Testis (tissue), 3 donors: ENCODE results near the gene TMEM253. TPM values are rescaled to one million over a fixed set of nuclear protein-coding genes. Genes with fewer than 3 reads are reported as not detected.

ENCODE experiments used
- DNase-seq: peaks from one replicate; pipeline ENCODE4 v3.0.0-alpha.2; 2019
- H3K27ac ChIP-seq, 2 donors: fragments of 200-600 bp; sonication (generic); one replicate each; pipeline ENCODE4 v1.5.1; 2019
- H3K27me3 ChIP-seq: fragments of 200-600 bp; sonication (generic); one replicate; pipeline ENCODE4 v1.5.1; 2019
- H3K36me3 ChIP-seq: fragments of 200-600 bp; sonication (generic); one replicate; pipeline ENCODE4 v1.5.1; 2017; ENCODE audit warnings: low read depth; ENCODE audit errors: missing control alignments
- H3K4me1 ChIP-seq: fragments of 200-600 bp; sonication (generic); one replicate; pipeline ENCODE4 v1.5.1; 2019
- H3K4me3 ChIP-seq, 2 donors: fragments of 200-600 bp; sonication (generic); one replicate each; pipeline ENCODE4 v1.5.1; 2017 to 2019
- H3K9me3 ChIP-seq: fragments of 200-600 bp; sonication (generic); one replicate; pipeline ENCODE4 v1.5.1; 2017
- POLR2A ChIP-seq: fragments of 450-650 bp; IDR thresholded peaks from one replicate; pipeline ENCODE4 v1.6.1; 2017; ENCODE audit warnings: antibody characterized with exemption, mild to moderate bottlenecking, moderate library complexity
- WGBS, 2 donors: methylation state at CpG; one replicate each; pipeline ENCODE4 v1.1.5; 2018; 5-methylcytosine and 5-hydroxymethylcytosine counted together
- intact Hi-C: fragments of 100-400 bp; cut with DNase I; formaldehyde crosslinking; loops from one replicate; pipeline ENCODE4 v1.15.1; 2023; ENCODE audit warnings: low total_unique reads
- polyA plus RNA-seq: library from polyadenylated mRNA; stranded (reverse); fragments of 350-450 nt; fragmentation: Illumina TruSeq; extraction: RNeasy Lipid Tissue Mini Kit (QIAGEN cat#74804); gene quantifications from one replicate; pipeline ENCODE4 v1.2.3, GENCODE V29; 2014; ENCODE audit warnings: low read depth, low replicate concordance; ENCODE audit not compliant: insufficient read depth
- total RNA-seq, 2 donors: library from RNA; depleted of rRNA; stranded (reverse); fragments of >200 nt; gene quantifications; one replicate each; pipeline ENCODE4 v1.2.3, GENCODE V29; 2016
- TF ChIP-seq, protein P1 (sequence below), 3 experiments: fragments of 450-650 bp in 2 of 3; fragments of 200-600 bp in 1 of 3; sonication (generic) in 1 of 3; IDR thresholded peaks; one replicate each; pipeline ENCODE4 v1.5.1; 2016 to 2019; ENCODE audit warnings: antibody characterized with exemption in 3 of 3, mild to moderate bottlenecking in 2 of 3, moderate library complexity in 1 of 3

TMEM253 gene
- total and polyA plus RNA-seq, 3 donors from 2014 or later, result 0.50 to 0.65 TPM; not detected in 1

DNA sequence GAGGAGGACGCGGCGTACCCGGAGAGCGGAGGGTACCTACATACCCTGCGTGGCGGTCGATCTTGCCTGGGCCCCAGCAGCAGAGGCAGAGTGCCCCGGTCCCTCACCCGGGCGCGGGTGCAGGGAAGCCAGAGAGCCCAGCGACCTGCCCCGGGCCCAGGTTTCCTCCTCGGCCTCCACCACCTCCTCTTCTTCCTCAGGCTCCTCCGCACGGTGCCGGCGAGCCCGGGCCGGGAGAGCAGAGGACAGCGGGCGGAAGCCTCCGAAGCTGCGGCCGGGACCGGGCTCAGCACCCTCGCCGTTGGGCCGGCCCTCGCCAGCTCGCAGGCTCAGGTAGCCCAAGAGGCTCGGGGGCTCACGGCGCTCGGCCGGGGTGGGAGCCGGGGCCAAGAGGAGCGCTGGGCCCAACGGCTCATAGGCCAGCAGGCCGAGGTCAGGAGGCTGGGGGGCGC, 9.0 kb upstream of the TMEM253 start:
- H3K36me3 ChIP-seq, result no peaks in the 10 kb centered on the region
- H3K9me3 ChIP-seq, result no peaks in the 10 kb centered on the region
- intact Hi-C loops, result loop anchor here (10.0 kb wide), 1 partner anchor 77 kb away; no protein-coding TSS in a partner anchor
- peak overlapping the region; percentile 20 to 29 for H3K4me3 ChIP-seq
- peaks cover 12% of the 10 kb centered on the region for H3K4me1 ChIP-seq
- DNase-seq, result no peak
- TF ChIP-seq POLR2A, result no peak
- TF ChIP-seq, protein P1, sequence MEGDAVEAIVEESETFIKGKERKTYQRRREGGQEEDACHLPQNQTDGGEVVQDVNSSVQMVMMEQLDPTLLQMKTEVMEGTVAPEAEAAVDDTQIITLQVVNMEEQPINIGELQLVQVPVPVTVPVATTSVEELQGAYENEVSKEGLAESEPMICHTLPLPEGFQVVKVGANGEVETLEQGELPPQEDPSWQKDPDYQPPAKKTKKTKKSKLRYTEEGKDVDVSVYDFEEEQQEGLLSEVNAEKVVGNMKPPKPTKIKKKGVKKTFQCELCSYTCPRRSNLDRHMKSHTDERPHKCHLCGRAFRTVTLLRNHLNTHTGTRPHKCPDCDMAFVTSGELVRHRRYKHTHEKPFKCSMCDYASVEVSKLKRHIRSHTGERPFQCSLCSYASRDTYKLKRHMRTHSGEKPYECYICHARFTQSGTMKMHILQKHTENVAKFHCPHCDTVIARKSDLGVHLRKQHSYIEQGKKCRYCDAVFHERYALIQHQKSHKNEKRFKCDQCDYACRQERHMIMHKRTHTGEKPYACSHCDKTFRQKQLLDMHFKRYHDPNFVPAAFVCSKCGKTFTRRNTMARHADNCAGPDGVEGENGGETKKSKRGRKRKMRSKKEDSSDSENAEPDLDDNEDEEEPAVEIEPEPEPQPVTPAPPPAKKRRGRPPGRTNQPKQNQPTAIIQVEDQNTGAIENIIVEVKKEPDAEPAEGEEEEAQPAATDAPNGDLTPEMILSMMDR (IDR thresholded peaks at IDR 0.05), result no peak
- no peaks in the 10 kb centered on the region for H3K27me3 ChIP-seq
- peak overlapping the region in 1 of 2 donors; percentile 6 for H3K27ac ChIP-seq
- WGBS, 2 donors, result 66 to 68% methylated on average over 12 to 41 of the region's 42 CpGs

DNA sequence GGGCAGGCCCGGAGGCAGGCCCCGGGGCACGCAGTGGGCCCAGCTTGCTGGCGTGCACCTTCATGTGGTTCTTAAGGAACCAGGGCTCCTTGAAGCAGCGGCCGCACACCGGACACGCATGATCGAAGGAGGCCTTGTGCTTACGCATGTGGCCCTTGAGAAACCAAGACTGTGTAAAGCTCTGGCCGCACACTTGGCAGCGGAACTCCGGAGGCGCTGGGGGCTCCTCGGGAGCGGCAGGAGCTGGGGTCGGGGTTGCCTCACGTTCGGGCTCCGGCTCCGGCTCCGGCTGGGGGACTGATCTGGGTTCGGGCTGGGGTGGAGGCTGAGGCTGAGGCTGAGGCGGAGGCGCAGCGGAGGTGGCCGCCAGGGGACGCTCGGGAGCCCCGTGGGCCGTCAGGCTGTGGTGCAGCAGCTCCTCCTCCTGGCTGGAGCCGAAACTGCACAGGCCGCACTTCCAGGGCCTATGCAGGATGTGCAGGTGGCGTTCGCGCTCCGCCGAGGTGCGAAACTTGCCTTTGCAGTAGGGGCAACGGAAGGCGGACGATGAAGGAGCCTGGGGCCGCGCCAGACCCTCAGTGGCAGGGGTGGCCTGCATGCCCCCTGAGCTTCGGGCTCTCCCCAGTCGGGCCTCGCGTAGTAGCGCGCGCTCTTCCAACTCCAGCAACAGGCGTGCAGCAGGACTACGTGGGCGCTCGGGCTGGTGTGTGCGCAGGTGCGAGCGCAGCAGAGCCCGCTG, 8.4 kb upstream of the TMEM253 start:
- 47% methylated on average over 52 of the region's 59 CpGs; no CpG with 5 or more reads in 1 of the 2 donors for WGBS, 2 donors
- DNase-seq, result peak; percentile 91
- Histone ChIP-seq H3K4me3 (peak overlapping the region; percentile 20 to 29), H3K9me3 (no peaks in the 10 kb centered on the region), H3K27me3 (no peaks in the 10 kb centered on the region), H3K4me1 (peaks cover 18% of the 10 kb centered on the region), H3K27ac (peak overlapping the region in 1 of 2 donors; percentile 6), H3K36me3 (no peaks in the 10 kb centered on the region)
- TF ChIP-seq, protein P1 (IDR thresholded peaks at IDR 0.05), result peak; percentile 100
- TF ChIP-seq POLR2A, result no peak
- intact Hi-C loops, result loop anchor here (10.0 kb wide), 1 partner anchor 78 kb away; no protein-coding TSS in a partner anchor

DNA sequence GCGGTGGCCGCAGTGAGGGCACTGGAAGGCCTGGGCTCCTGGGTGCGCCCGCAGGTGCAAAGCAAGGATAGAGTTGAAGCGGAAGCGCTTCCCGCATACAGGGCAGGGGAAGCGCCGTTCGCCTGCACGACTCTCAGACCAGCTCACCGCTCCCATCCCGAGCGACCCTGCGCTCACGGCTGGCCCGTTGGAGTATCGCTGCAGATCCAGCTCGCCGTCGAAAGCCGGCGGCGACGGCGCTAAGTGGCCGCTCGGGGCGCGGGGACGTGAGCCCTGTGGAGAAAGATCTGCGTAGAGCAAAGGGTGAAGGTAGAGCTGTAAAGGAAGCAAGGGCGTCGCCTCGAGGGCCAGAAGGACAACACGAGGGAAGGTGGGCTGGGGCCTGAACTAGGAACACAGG, 7.8 kb upstream of the TMEM253 start:
- 58 to 74% methylated on average over 28 to 36 of the region's 36 CpGs for WGBS, 2 donors

DNA sequence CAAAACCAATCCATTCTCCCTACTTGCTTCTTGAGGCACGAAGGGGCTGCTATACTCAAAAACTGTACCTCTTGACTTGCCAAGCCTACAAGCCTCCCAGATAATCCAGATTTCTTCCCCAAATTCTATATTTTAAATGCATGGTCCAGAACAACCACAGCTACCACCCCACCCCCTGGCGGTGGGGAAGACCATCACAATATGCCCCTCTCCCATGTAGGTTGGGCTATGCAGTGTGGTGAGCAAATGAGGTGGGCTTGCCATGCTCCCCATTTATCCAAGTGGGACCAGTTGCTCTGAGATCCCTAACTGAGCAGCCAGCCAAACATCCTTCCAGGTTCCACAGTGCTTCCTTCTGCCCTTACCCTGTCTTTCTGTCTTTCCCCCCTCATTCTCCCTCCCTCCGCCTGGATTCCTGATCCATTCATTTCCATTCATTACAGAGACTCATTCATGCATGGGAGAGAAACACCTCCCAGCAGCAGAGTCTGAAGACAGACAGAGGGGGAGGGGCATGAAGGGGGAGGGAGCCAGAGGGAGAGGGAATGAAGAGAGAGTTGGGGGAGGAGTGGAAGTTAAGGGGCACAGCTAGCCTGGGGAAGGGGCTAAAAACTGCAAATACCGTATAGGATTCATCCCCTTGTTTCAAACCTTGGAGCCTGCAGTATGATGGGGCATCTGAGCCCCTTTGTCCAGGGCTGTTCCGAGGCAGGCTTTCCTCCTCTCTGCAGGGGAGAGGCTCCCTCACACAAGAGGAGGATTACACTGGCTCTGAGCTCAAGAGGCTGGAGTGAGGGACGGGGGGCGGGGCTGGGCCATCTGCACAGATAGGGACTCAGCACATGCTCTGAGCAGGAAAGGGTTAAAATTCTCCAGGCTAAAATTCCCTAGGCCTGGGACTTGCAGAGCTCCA, 6.8 kb upstream of the TMEM253 start:
- Histone ChIP-seq H3K9me3 (no peaks in the 10 kb centered on the region), H3K27me3 (no peaks in the 10 kb centered on the region), H3K4me3 (no peak overlapping the region), H3K27ac (no peak overlapping the region), H3K36me3 (no peaks in the 10 kb centered on the region), H3K4me1 (peaks cover 23% of the 10 kb centered on the region)
- DNase-seq, result no peak
- intact Hi-C loops, result loop anchor here (10.0 kb wide), 1 partner anchor 79 kb away; no protein-coding TSS in a partner anchor
- 40 to 54% methylated on average over 5 to 7 of the region's 7 CpGs for WGBS, 2 donors
- TF ChIP-seq, protein P1 (IDR thresholded peaks at IDR 0.05), result no peak
- no peak for TF ChIP-seq POLR2A

More for the DNA sequence above, 7.8 kb upstream of the TMEM253 start:
- H3K27me3 ChIP-seq, result no peaks in the 10 kb centered on the region
- intact Hi-C loops, result loop anchor here (10.0 kb wide), 1 partner anchor 78 kb away; no protein-coding TSS in a partner anchor
- peaks cover 22% of the 10 kb centered on the region for H3K4me1 ChIP-seq
- peak overlapping the region; percentile 4 to 29 for H3K4me3 ChIP-seq
- no peaks in the 10 kb centered on the region for H3K36me3 ChIP-seq
- TF ChIP-seq POLR2A, result no peak
- TF ChIP-seq, protein P1 (IDR thresholded peaks at IDR 0.05), result no peak
- no peak overlapping the region for H3K27ac ChIP-seq
- DNase-seq, result no peak
- H3K9me3 ChIP-seq, result no peaks in the 10 kb centered on the region
